HepG2 (cell line): Measurements from ENCODE around the gene TTLL1. TPM values are rescaled to one million over a fixed set of nuclear protein-coding genes. Genes with fewer than 3 reads are reported as not detected.

Experiments used
- ATAC-seq: fragments of 200-7000 bp; cut with Tn5 transposase; 3 replicates; pipeline ENCODE4 v1.9.1; 2020; ENCODE audit warnings: mild to moderate bottlenecking, moderate library complexity
- BruUV-seq: library from RNA; stranded (reverse); fragments of 400-500 nt; replicated peaks from 2 replicates; lab custom pipeline; 2021; lab: Mats Ljungman, UMichigan
- CTCF ChIA-PET: fragments of 300-600 bp; formaldehyde crosslinking; extraction: SDS; loops from one replicate; lab custom pipeline; 2021; ENCODE audit warnings: low total read pairs, inconsistent platforms, low intra/inter-chr PET ratio; lab: Yijun Ruan, JAX
- POLR2A ChIA-PET: fragments of 350-600 bp; sonication (Branson Sonifier 250); formaldehyde crosslinking; loops from one replicate; lab custom pipeline; 2020; ENCODE audit warnings: antibody characterized with exemption, inconsistent platforms; lab: Yijun Ruan, JAX
- DNase-seq: peaks from one replicate; pipeline ENCODE4 v3.0.0-alpha.2; 2015; ENCODE audit warnings: low spot score
- FAIRE-seq: peaks from 3 replicates; lab custom pipeline; 2011; peaks lifted over from hg19 to GRCh38; lab: Jason Lieb, UNC
- H2AFZ ChIP-seq: one replicate; pipeline ENCODE4 v1.6.1; 2011; ENCODE audit warnings: low read length, inconsistent platforms
- H3K27ac ChIP-seq: fragments of 300-600 bp; 3 replicates; pipeline ENCODE4 v1.8.0; 2011; ENCODE audit warnings: mixed run types, mild to moderate bottlenecking, mixed read lengths, low read length, inconsistent platforms; ENCODE audit not compliant: insufficient read depth; ENCODE audit errors: extremely low read length
- H3K27me3 ChIP-seq, 2 experiments: fragments of 200-600 bp in 1 of 2; 2 replicates in 1 of 2; 3 replicates in 1 of 2; pipeline versions ENCODE4 v1.6.0 to v1.8.0; 2011; ENCODE audit warnings: low read length in 2 of 2, mild to moderate bottlenecking in 2 of 2, moderate library complexity in 2 of 2, inconsistent platforms in 1 of 2; ENCODE audit not compliant: insufficient read depth in 2 of 2, control insufficient read depth in 1 of 2
- H3K36me3 ChIP-seq, 2 experiments: fragments of 200-600 bp in 1 of 2; replicated peaks in 1 of 2; 2 replicates in 1 of 2; 3 replicates in 1 of 2; pipeline versions ENCODE4 v1.5.1 to v1.8.0; 2011; ENCODE audit warnings: low read length in 2 of 2, inconsistent platforms in 1 of 2; ENCODE audit not compliant: insufficient read depth in 2 of 2, control insufficient read depth in 1 of 2
- H3K4me1 ChIP-seq: 2 replicates; pipeline ENCODE4 v1.5.1; 2012; ENCODE audit warnings: low read length, inconsistent platforms; ENCODE audit not compliant: insufficient read depth
- H3K4me2 ChIP-seq: 2 replicates; pipeline ENCODE4 v1.6.0; 2011; ENCODE audit warnings: low read depth, low read length, inconsistent platforms
- H3K4me3 ChIP-seq, 3 experiments: fragments of 200-600 bp in 1 of 3; sonication (generic), shearing (Covaris generic) in 1 of 3; replicated peaks in 1 of 3; 2 replicates each; pipeline ENCODE4 v1.5.1; 2011 to 2016; ENCODE audit warnings: low read length in 3 of 3, inconsistent platforms in 2 of 3, low read depth in 2 of 3, mild to moderate bottlenecking in 2 of 3, control low read depth in 1 of 3, mixed read lengths in 1 of 3; ENCODE audit not compliant: insufficient read depth in 1 of 3
- H3K79me2 ChIP-seq: one replicate; pipeline ENCODE4 v1.6.1; 2011; ENCODE audit warnings: low read length, inconsistent platforms; ENCODE audit not compliant: insufficient read depth
- H3K9ac ChIP-seq: 2 replicates; pipeline ENCODE4 v1.6.0; 2011; ENCODE audit warnings: mild to moderate bottlenecking, low read depth, low read length, inconsistent platforms; ENCODE audit not compliant: insufficient read depth
- H3K9me3 ChIP-seq: 2 replicates; pipeline ENCODE4 v1.5.1; 2012; ENCODE audit warnings: mild to moderate bottlenecking, low read length
- H4K20me1 ChIP-seq: 2 replicates; pipeline ENCODE4 v1.6.0; 2011; ENCODE audit warnings: inconsistent platforms, mild to moderate bottlenecking, low read length, moderate library complexity; ENCODE audit not compliant: insufficient read depth
- HBP1 ChIP-seq: IDR thresholded peaks from 2 replicates; pipeline ENCODE4 v1.6.1; 2016; ENCODE audit warnings: low read depth, control low read depth
- HDAC6 ChIP-seq: fragments of 200-600 bp; sonication (generic); IDR thresholded peaks from 2 replicates; pipeline ENCODE4 v1.7.0; 2017; ENCODE audit warnings: mild to moderate bottlenecking, antibody characterized with exemption, low read length, low read depth
- HNF4A ChIP-seq: sonication (generic); formaldehyde crosslinking; IDR thresholded peaks from 2 replicates; pipeline ENCODE4 v1.4.0; 2020; ENCODE audit warnings: missing genetic modification reagents
- KLF11 ChIP-seq: IDR thresholded peaks from 2 replicates; pipeline ENCODE4 v1.6.1; 2016; ENCODE audit warnings: missing compliant biosample characterization
- KLF12 ChIP-seq: sonication (generic); formaldehyde crosslinking; IDR thresholded peaks from 2 replicates; pipeline ENCODE4 v1.4.0; 2020; ENCODE audit warnings: missing genetic modification reagents, borderline replicate concordance
- MYC ChIP-seq: sonication (generic); formaldehyde crosslinking; IDR thresholded peaks from 2 replicates; pipeline ENCODE4 v1.9.0; 2021; ENCODE audit warnings: missing genetic modification reagents, borderline replicate concordance
- NPAS2 ChIP-seq: sonication (generic); formaldehyde crosslinking; IDR thresholded peaks from 2 replicates; pipeline ENCODE4 v1.8.0; 2022; ENCODE audit warnings: mild to moderate bottlenecking, missing genetic modification reagents, borderline replicate concordance
- STAG1 ChIP-seq: sonication (generic); formaldehyde crosslinking; IDR thresholded peaks from 2 replicates; pipeline ENCODE4 v1.4.0; 2020; ENCODE audit warnings: missing genetic modification reagents
- TCF7L2 ChIP-seq: IDR thresholded peaks from 2 replicates; pipeline ENCODE4 v1.6.1; 2011; ENCODE audit warnings: mild to moderate bottlenecking, low read depth, low read length, moderate library complexity
- YEATS2 ChIP-seq: sonication (generic); formaldehyde crosslinking; IDR thresholded peaks from 2 replicates; pipeline ENCODE4 v1.4.0; 2020; ENCODE audit warnings: missing genetic modification reagents, borderline replicate concordance
- ZFX ChIP-seq: sonication (generic); formaldehyde crosslinking; IDR thresholded peaks from 2 replicates; pipeline ENCODE4 v1.4.0; 2020; ENCODE audit warnings: mild to moderate bottlenecking, low read depth, missing genetic modification reagents, moderate library complexity
- ZNF367 ChIP-seq: sonication (generic); formaldehyde crosslinking; IDR thresholded peaks from 2 replicates; pipeline ENCODE4 v1.4.0; 2020; ENCODE audit warnings: missing genetic modification reagents, borderline replicate concordance
- ZNF550 ChIP-seq: sonication (generic); formaldehyde crosslinking; IDR thresholded peaks from 2 replicates; pipeline ENCODE4 v1.4.0; 2020; ENCODE audit warnings: mild to moderate bottlenecking, missing genetic modification reagents, borderline replicate concordance
- ZNF670 ChIP-seq: sonication (generic); formaldehyde crosslinking; IDR thresholded peaks from 2 replicates; pipeline ENCODE4 v1.8.0; 2022; ENCODE audit warnings: mild to moderate bottlenecking, missing genetic modification reagents, borderline replicate concordance
- WGBS: methylation state at CpG from one replicate; pipeline ENCODE4 v1.1.6; 2017; ENCODE audit warnings: low lambda C conversion rate; 5-methylcytosine and 5-hydroxymethylcytosine counted together
- in situ Hi-C: cut with HindIII; loops from 2 replicates; pipeline ENCODE4 v1.10.0; 2017; ENCODE audit warnings: low pct_unique_long_range_greater_than_20kb; ENCODE audit not compliant: extremely low pct_ligation_motif_present
- intact Hi-C: fragments of 100-400 bp; cut with micrococcal nuclease; formaldehyde crosslinking; loops from one replicate; pipeline ENCODE4 v1.10.0; 2022; ENCODE audit not compliant: unreplicated experiment
- polyA plus RNA-seq, 8 experiments: library from polyadenylated mRNA; depleted of rRNA in 3 of 8; stranded (reverse) in 7 of 8; unstranded in 1 of 8; fragments of >200 nt; fragmentation: Illumina TruSeq in 4 of 8; extraction: Trizol in 4 of 8; gene quantifications; 2 replicates each; pipeline versions ENCODE4 v1.2.1 to v1.2.3, GENCODE V29; 2011 to 2016; ENCODE audit warnings: low read depth in 4 of 8, missing spikeins in 1 of 8, mixed read lengths in 1 of 8; ENCODE audit not compliant: insufficient read depth in 1 of 8
- total RNA-seq, 5 experiments: library from RNA; depleted of rRNA; stranded (reverse); fragments of >200 nt; fragmentation: Illumina TruSeq; extraction: Trizol; gene quantifications; 2 replicates each; pipeline ENCODE4 v1.2.3, GENCODE V29; 2016; ENCODE audit warnings: low read depth in 1 of 5
- TF ChIP-seq, protein P1 (sequence below): sonication (generic); formaldehyde crosslinking; IDR thresholded peaks from 2 replicates; pipeline ENCODE4 v1.5.0; 2020; ENCODE audit warnings: mild to moderate bottlenecking, missing genetic modification reagents, moderate library complexity
- TF ChIP-seq, protein P2 (sequence below): sonication (generic); formaldehyde crosslinking; IDR thresholded peaks from 2 replicates; pipeline ENCODE4 v1.8.1; 2022; ENCODE audit warnings: low read depth, mild to moderate bottlenecking, missing genetic modification reagents
- TF ChIP-seq, protein P3 (sequence below): sonication (generic); formaldehyde crosslinking; IDR thresholded peaks from 2 replicates; pipeline ENCODE4 v1.9.0; 2022; ENCODE audit warnings: low read depth, missing genetic modification reagents

Gene TTLL1
- total and polyA plus RNA-seq, 2 of the 13 experiments (the other 11 are each of a cell fraction or from before 2014, with no cell fraction given): 1.6 to 5.3 TPM

GRCh38 chr22:43053176-43053575, 36.0 kb downstream of the TTLL1 start (continued):
- TF ChIP-seq, protein P1, sequence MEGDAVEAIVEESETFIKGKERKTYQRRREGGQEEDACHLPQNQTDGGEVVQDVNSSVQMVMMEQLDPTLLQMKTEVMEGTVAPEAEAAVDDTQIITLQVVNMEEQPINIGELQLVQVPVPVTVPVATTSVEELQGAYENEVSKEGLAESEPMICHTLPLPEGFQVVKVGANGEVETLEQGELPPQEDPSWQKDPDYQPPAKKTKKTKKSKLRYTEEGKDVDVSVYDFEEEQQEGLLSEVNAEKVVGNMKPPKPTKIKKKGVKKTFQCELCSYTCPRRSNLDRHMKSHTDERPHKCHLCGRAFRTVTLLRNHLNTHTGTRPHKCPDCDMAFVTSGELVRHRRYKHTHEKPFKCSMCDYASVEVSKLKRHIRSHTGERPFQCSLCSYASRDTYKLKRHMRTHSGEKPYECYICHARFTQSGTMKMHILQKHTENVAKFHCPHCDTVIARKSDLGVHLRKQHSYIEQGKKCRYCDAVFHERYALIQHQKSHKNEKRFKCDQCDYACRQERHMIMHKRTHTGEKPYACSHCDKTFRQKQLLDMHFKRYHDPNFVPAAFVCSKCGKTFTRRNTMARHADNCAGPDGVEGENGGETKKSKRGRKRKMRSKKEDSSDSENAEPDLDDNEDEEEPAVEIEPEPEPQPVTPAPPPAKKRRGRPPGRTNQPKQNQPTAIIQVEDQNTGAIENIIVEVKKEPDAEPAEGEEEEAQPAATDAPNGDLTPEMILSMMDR (CRISPR knock-in tag): peak; percentile 54
- TF ChIP-seq KLF12 (CRISPR knock-in tag) (no peak), ZNF550 (no peak), STAG1 (CRISPR knock-in tag) (peak; percentile 50; the same call in 1 of the 2 replicates), HBP1 (CRISPR knock-in tag) (no peak), ZNF367 (CRISPR knock-in tag) (no peak), KLF11 (no peak), TCF7L2 (no peak), HNF4A (CRISPR knock-in tag) (no peak)

DNA sequence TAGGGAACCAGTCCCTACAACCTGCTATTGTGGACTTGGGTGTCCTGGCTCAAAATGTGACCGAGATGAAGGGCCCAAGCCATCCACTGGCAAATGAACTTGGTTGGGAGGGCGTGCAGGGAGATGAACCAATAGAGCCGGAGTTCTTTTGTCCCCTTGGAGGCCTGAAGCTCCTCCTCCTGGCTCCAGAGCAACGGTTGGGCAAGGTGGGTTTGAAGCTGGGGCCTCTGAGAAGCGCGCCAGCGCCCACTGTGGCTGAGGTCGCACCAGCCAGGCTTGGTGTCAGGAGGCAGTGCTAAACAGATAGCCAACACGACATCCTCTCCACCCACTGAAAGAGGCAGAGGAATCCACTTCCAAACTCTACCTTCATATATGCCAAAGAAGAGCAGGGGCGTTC, 38.2 kb downstream of the TTLL1 start:
- H3K4me3 ChIP-seq: peak overlapping the region in 1 of 3 experiments; percentile 36; a peak in 1 of 6 replicates
- POLR2A ChIA-PET: interaction anchor here (0.6 to 1.8 kb wide), 8 partner anchors 9 to 61 kb away, joined by 3 to 8 read pairs (median 3); no protein-coding TSS in a partner anchor
- H3K27ac ChIP-seq: no peak overlapping the region
- no peaks in the 10 kb centered on the region for H3K79me2 ChIP-seq
- FAIRE-seq (peak; percentile 59), DNase-seq (peak; percentile 77), ATAC-seq (peak; percentile 97)
- no TSS peak for BruUV-seq
- no peaks in the 10 kb centered on the region for H3K36me3 ChIP-seq
- no peaks in the 10 kb centered on the region for H3K27me3 ChIP-seq
- H3K9ac ChIP-seq: no peak overlapping the region
- CTCF ChIA-PET: no interaction called here
- H3K4me1 ChIP-seq: peaks cover 32% of the 10 kb centered on the region
- WGBS: 0% methylated on average over 1 of the region's 10 CpGs
- peak overlapping the region; percentile 61 for H3K4me2 ChIP-seq
- H4K20me1 ChIP-seq: no peaks in the 10 kb centered on the region
- H2AFZ ChIP-seq: peak overlapping the region; percentile 15
- intact Hi-C loops (no loop called here), in situ Hi-C loops (no loop called here)
- H3K9me3 ChIP-seq: no peaks in the 10 kb centered on the region
- TF ChIP-seq YEATS2 (CRISPR knock-in tag): no peak
- TF ChIP-seq, protein P2, sequence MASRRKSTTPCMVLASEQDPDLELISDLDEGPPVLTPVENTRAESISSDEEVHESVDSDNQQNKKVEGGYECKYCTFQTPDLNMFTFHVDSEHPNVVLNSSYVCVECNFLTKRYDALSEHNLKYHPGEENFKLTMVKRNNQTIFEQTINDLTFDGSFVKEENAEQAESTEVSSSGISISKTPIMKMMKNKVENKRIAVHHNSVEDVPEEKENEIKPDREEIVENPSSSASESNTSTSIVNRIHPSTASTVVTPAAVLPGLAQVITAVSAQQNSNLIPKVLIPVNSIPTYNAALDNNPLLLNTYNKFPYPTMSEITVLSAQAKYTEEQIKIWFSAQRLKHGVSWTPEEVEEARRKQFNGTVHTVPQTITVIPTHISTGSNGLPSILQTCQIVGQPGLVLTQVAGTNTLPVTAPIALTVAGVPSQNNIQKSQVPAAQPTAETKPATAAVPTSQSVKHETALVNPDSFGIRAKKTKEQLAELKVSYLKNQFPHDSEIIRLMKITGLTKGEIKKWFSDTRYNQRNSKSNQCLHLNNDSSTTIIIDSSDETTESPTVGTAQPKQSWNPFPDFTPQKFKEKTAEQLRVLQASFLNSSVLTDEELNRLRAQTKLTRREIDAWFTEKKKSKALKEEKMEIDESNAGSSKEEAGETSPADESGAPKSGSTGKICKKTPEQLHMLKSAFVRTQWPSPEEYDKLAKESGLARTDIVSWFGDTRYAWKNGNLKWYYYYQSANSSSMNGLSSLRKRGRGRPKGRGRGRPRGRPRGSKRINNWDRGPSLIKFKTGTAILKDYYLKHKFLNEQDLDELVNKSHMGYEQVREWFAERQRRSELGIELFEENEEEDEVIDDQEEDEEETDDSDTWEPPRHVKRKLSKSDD (CRISPR knock-in tag): no peak
- no peak for TF ChIP-seq HDAC6
- TF ChIP-seq NPAS2 (CRISPR knock-in tag): no peak
- no peak for TF ChIP-seq MYC
- no peak for TF ChIP-seq ZFX (CRISPR knock-in tag)
- TF ChIP-seq ZNF670 (CRISPR knock-in tag): no peak
- TF ChIP-seq, protein P3, sequence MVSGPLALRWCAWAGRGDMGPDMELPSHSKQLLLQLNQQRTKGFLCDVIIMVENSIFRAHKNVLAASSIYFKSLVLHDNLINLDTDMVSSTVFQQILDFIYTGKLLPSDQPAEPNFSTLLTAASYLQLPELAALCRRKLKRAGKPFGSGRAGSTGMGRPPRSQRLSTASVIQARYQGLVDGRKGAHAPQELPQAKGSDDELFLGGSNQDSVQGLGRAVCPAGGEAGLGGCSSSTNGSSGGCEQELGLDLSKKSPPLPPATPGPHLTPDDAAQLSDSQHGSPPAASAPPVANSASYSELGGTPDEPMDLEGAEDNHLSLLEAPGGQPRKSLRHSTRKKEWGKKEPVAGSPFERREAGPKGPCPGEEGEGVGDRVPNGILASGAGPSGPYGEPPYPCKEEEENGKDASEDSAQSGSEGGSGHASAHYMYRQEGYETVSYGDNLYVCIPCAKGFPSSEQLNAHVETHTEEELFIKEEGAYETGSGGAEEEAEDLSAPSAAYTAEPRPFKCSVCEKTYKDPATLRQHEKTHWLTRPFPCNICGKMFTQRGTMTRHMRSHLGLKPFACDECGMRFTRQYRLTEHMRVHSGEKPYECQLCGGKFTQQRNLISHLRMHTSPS (CRISPR knock-in tag): no peak
